Esophagus squamous epithelium (tissue), 5 donors: ENCODE measurements around the gene ACIN1. TPM values are rescaled to one million over a fixed set of nuclear protein-coding genes. Genes with fewer than 3 reads are reported as not detected.
A peak's percentile ranks its signal among the peaks of the same experiment; 100 is the strongest.

Experiments
- DNase-seq: peaks from one replicate; lab custom pipeline; 2025; lab: John Stamatoyannopoulos, UW
- H3K27ac ChIP-seq, 4 donors: fragments of 200-600 bp; sonication (generic); one replicate each; pipeline ENCODE4 v1.5.1; 2016 to 2019; ENCODE audit warnings: mild to moderate bottlenecking in 1 of 4
- H3K27me3 ChIP-seq, 4 donors: fragments of 200-600 bp; sonication (generic); 1 replicate in 3 of 4; 2 replicates in 1 of 4; pipeline versions ENCODE4 v1.5.1 to v1.6.0; 2017 to 2021; ENCODE audit warnings: antibody characterized with exemption in 1 of 4
- H3K36me3 ChIP-seq, 3 donors: fragments of 200-600 bp; sonication (generic); one replicate each; pipeline ENCODE4 v1.5.1; 2016 to 2019
- H3K4me1 ChIP-seq, 3 donors: fragments of 200-600 bp; sonication (generic); one replicate each; pipeline ENCODE4 v1.5.1; 2017 to 2019
- H3K4me3 ChIP-seq, 4 donors: fragments of 200-600 bp; sonication (generic); 1 replicate in 3 of 4; 2 replicates in 1 of 4; pipeline ENCODE4 v1.5.1; 2016 to 2019; ENCODE audit warnings: mild to moderate bottlenecking in 2 of 4, moderate library complexity in 1 of 4
- H3K9me3 ChIP-seq, 3 donors: fragments of 200-600 bp; sonication (generic); one replicate each; pipeline ENCODE4 v1.5.1; 2016 to 2019
- CTCF ChIP-seq, 6 experiments: fragments of 450-650 bp in 4 of 6; fragments of 200-600 bp in 2 of 6; sonication (generic) in 2 of 6; IDR thresholded peaks; one replicate each; pipeline ENCODE4 v1.5.1; 2016 to 2019; ENCODE audit warnings: antibody characterized with exemption in 6 of 6, mild to moderate bottlenecking in 4 of 6, moderate library complexity in 4 of 6
- POLR2A ChIP-seq, 4 donors: fragments of 450-650 bp; IDR thresholded peaks; one replicate each; pipeline ENCODE4 v1.6.1; 2017; ENCODE audit warnings: antibody characterized with exemption in 4 of 4, mild to moderate bottlenecking in 4 of 4, moderate library complexity in 3 of 4
- WGBS, 2 donors: methylation state at CpG; one replicate each; pipeline ENCODE4 v1.1.5; 2018; 5-methylcytosine and 5-hydroxymethylcytosine counted together
- intact Hi-C: fragments of 100-400 bp; cut with DNase I; formaldehyde crosslinking; loops from one replicate; pipeline ENCODE4 v1.15.0; 2022
- total RNA-seq, 4 donors: library from RNA; depleted of rRNA; stranded (reverse); fragments of >200 nt; gene quantifications; one replicate each; pipeline ENCODE4 v1.1.0, GENCODE V29; 2016
- donor health status: DM: yes; HTN: yes; CAD: no.

Gene ACIN1
- total RNA-seq, 4 donors from 2014 or later, result 51.4 to 107 (median 83.0) TPM

- DNase-seq, result no peak
- intact Hi-C loops, result no loop called here
- no peak overlapping the region for H3K4me3 ChIP-seq
- no peak overlapping the region for H3K27ac ChIP-seq
- H3K36me3 ChIP-seq, result peaks cover 45 to 76% (median 58%) of the 10 kb centered on the region in 3 donors
- WGBS, 2 donors, result 87 to 93% methylated on average over 17 of the region's 17 CpGs
- TF ChIP-seq CTCF (IDR thresholded peaks at IDR 0.05) (no peak), POLR2A (IDR thresholded peaks at IDR 0.05) (no peak)
- peaks cover 18 to 43% (median 23%) of the 10 kb centered on the region in 3 donors for H3K4me1 ChIP-seq
- no peaks in the 10 kb centered on the region for H3K27me3 ChIP-seq
- no peaks in the 10 kb centered on the region for H3K9me3 ChIP-seq
These were observed 34.2 kb downstream of the ACIN1 start for GRCh38 chr14:23060536-23061260.

GRCh38 chr14:23058654-23059504 is 36.1 kb downstream of the ACIN1 start:
- H3K27ac ChIP-seq, result peak overlapping the region in 2 of 4 donors; percentile 85 to 87
- H3K4me1 ChIP-seq, result peaks cover 18 to 42% (median 23%) of the 10 kb centered on the region in 3 donors
- H3K27me3 ChIP-seq, result no peaks in the 10 kb centered on the region
- intact Hi-C loops, result loop anchor here (5.0 kb wide), 1 partner anchor 72 kb away; no protein-coding TSS in a partner anchor
- peaks cover 31 to 58% (median 47%) of the 10 kb centered on the region in 3 donors for H3K36me3 ChIP-seq
- no peak overlapping the region for H3K4me3 ChIP-seq
- no peaks in the 10 kb centered on the region for H3K9me3 ChIP-seq
- WGBS, 2 donors, result 85 to 88% methylated on average over 32 of the region's 32 CpGs
- TF ChIP-seq POLR2A (IDR thresholded peaks at IDR 0.05), result no peak
- TF ChIP-seq CTCF (IDR thresholded peaks at IDR 0.05), result no peak
- DNase-seq, result no peak

GRCh38 chr14:23057757-23058653 is 36.9 kb downstream of the ACIN1 start:
- Histone ChIP-seq H3K36me3 (peaks cover 25 to 49% (median 38%) of the 10 kb centered on the region in 3 donors), H3K27ac (peak overlapping the region; percentile 78 to 87 (median 85)), H3K9me3 (no peaks in the 10 kb centered on the region), H3K27me3 (no peaks in the 10 kb centered on the region), H3K4me3 (peak overlapping the region; percentile 66 to 86 (median 73)), H3K4me1 (peaks cover 18 to 41% (median 23%) of the 10 kb centered on the region in 3 donors)
- DNase-seq, result no peak
- TF ChIP-seq CTCF (IDR thresholded peaks at IDR 0.05) (peak; percentile 90 to 97 (median 95)), POLR2A (IDR thresholded peaks at IDR 0.05) (no peak)
- intact Hi-C loops, result loop anchor here (5.0 kb wide), 1 partner anchor 71 kb away; no protein-coding TSS in a partner anchor
- 3% methylated on average over 6 to 15 of the region's 51 CpGs for WGBS, 2 donors

GRCh38 chr14:23056956-23057756 is 37.8 kb downstream of the ACIN1 start, which contains the start of gene CDH24:
CDH24 (minus strand) TSS chr14:23057520; CDS start chr14:23055733, 1,787 bp downstream.
- TF ChIP-seq CTCF (IDR thresholded peaks at IDR 0.05) (no peak), POLR2A (IDR thresholded peaks at IDR 0.05) (peak in 1 of 4 donors; percentile 56)
- peak within 1 kb of the TSS; percentile 78 to 87 (median 85) for H3K27ac ChIP-seq
- 3 to 6% methylated on average over 17 to 21 of the region's 73 CpGs for WGBS, 2 donors
- no peaks in the 10 kb centered on the region for H3K9me3 ChIP-seq
- no peaks in the 10 kb centered on the region for H3K27me3 ChIP-seq
- peak within 1 kb of the TSS; percentile 66 to 86 (median 73) for H3K4me3 ChIP-seq
- DNase-seq, result no peak
- intact Hi-C loops, result loop anchor here (5.0 kb wide), 1 partner anchor 70 kb away; no protein-coding TSS in a partner anchor
- H3K4me1 ChIP-seq, result peaks cover 15 to 33% (median 18%) of the 10 kb centered on the region in 3 donors
- H3K36me3 ChIP-seq, result peaks cover 16 to 40% (median 31%) of the 10 kb centered on the region in 3 donors
